IPS DF 4.7 (cell line): Measurements from ENCODE around the gene ERGIC3.

ENCODE experiments used
- DNase-seq: peaks from one replicate; pipeline ENCODE4 v3.0.0-alpha.2; 2013; ENCODE audit warnings: low spot score; ENCODE audit errors: extremely low read depth

ERGIC3 gene

DNA sequence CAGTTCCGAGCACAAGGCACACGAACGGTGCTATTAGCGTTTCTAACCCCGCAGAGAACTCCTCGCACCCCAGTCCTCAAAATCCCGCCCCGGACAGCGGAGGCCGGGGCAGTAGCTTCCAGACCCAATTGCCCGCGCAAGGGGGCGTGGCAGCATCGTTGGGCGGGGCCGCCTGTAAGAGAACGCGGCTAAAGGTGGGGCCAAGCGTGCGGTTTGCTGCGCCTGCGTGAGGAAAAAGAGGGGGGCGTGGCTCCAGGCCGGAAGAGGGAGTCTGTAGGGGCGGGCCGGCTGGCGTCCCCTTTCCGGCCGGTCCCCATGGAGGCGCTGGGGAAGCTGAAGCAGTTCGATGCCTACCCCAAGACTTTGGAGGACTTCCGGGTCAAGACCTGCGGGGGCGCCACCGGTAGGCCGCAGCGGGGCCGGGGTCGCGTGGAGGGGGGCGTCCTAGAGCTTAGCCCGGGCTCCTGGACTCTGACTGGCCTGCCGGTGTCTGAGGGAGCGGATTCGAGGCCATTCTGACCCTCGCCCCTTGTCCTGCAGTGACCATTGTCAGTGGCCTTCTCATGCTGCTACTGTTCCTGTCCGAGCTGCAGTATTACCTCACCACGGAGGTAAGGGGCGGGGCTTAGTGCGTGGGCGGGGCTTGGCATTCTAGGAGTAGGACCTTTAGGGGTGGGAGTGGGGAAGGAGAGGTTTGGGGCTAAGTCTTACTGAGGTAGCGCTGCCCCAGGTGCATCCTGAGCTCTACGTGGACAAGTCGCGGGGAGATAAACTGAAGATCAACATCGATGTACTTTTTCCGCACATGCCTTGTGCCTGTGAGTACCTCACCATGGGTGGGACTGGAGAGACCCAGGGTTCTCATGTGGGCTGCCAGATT lies at the start of gene ERGIC3:
TSS of gene ERGIC3 (plus strand) at position 296 of the 880 bp plus-strand sequence. CDS start at position 316, 20 bp downstream.
- no peak for DNase-seq

DNA sequence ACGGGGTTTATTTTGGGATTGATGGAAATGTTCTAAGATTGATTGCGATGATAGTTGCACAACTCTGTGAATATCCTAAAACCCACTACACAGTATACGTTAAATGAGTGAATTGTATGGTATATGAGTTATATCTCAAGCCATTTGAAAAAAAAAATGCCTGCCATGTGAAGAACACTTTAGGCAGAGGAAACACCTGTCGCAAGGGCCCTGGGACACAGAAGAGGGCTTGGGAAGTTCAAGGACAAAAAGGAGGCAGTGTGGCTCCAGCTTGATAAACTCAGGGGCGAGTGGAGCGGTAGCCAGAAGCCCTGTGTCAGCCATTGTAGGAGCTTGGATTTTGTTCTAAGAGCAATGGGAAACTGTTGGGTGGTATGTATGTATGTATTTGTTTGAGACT lies 49.5 kb upstream of the ERGIC3 start:
- DNase-seq, result no peak

DNA sequence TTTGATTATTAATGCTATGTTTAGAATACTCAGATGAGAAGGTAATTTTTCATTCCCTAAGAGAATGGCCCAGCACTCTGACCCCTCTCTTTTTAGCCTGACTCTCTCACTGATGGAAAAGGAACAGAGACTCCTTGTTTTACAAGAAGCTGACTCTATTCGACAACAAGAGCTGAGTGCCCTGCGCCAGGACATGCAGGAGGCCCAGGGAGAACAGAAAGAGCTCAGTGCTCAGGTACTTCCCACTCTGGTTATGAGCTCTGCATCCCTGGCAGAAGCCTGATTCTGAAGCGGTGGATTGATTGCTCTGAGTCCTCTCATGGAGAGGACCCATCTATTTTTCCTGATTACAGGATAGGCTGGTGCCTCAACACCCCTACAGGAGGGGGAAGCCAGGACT lies 45.4 kb upstream of the ERGIC3 start:
- no peak for DNase-seq

DNA sequence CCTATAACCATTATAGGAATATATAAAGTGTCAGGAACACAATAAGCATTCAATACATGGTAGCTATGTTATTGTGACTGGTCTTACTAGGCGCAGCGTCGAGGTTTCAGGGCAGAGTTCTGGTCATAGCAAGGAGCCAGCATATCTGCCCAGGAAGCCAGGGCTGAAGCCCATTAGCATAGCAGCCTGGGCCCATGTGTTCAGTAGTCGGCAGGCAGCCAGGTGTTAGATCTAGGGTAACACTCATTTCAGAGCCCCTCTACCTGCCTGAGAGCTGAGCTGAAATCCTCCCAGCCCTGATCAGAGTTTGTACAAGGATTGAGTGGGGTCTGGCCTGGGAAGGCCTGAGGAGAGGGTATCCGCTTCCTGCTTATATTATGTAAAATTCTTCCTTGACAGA lies 44.6 kb upstream of the ERGIC3 start:
- DNase-seq, result no peak

DNA sequence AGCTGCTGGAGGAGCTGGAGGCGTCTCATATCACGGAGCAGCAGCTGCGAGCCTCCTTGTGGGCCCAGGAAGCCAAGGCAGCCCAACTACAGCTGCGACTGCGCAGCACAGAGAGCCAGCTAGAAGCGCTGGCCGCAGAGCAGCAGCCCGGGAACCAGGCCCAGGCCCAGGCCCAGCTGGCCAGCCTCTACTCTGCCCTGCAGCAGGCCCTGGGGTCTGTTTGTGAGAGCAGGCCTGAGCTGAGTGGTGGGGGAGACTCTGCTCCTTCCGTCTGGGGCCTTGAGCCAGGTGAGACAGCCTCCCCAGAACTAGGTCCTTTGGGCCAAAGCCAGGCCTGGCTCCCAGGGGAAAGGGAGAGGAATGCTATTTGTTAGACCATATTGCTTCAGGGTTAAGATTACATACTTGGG lies 44.1 kb upstream of the ERGIC3 start:
- DNase-seq, result no peak

DNA sequence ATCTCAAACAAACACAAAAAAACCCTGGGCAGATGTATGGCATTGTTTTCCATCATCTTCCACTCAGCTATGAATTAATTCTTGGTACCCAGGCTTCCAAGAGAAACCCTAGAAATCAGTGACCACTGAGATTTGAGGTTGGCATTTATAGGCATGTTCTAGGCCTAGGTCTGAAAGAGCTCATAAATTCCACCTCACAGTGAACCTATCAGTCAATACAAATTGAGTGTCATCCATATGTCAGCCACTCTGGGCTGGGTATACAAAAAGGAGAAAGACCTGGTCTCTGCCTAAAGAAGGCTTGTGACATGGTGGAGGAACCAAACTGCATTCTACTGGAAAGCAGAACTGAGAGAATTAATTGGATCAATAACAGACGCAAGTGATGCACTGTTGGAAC lies 42.6 kb upstream of the ERGIC3 start:
- no peak for DNase-seq

DNA sequence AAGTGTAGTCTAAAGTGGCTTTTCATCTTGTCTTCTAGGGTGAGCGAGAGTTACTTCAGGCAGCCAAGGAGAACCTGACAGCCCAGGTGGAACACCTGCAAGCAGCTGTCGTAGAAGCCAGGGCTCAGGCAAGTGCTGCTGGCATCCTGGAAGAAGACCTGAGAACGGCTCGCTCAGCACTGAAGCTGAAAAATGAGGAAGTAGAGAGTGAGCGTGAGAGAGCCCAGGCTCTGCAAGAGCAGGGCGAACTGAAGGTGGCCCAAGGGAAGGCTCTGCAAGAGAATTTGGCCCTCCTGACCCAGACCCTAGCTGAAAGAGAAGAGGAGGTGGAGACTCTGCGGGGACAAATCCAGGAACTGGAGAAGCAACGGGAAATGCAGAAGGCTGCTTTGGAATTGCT lies 39.5 kb upstream of the ERGIC3 start:
- no peak for DNase-seq

DNA sequence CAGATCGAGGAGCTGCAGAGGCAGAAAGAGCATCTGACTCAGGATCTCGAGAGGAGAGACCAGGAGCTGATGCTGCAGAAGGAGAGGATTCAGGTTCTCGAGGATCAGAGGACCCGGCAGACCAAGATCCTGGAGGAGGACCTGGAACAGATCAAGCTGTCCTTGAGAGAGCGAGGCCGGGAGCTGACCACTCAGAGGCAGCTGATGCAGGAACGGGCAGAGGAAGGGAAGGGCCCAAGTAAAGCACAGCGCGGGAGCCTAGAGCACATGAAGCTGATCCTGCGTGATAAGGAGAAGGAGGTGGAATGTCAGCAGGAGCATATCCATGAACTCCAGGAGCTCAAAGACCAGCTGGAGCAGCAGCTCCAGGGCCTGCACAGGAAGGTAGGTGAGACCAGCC lies 38.6 kb upstream of the ERGIC3 start:
- DNase-seq, result no peak

DNA sequence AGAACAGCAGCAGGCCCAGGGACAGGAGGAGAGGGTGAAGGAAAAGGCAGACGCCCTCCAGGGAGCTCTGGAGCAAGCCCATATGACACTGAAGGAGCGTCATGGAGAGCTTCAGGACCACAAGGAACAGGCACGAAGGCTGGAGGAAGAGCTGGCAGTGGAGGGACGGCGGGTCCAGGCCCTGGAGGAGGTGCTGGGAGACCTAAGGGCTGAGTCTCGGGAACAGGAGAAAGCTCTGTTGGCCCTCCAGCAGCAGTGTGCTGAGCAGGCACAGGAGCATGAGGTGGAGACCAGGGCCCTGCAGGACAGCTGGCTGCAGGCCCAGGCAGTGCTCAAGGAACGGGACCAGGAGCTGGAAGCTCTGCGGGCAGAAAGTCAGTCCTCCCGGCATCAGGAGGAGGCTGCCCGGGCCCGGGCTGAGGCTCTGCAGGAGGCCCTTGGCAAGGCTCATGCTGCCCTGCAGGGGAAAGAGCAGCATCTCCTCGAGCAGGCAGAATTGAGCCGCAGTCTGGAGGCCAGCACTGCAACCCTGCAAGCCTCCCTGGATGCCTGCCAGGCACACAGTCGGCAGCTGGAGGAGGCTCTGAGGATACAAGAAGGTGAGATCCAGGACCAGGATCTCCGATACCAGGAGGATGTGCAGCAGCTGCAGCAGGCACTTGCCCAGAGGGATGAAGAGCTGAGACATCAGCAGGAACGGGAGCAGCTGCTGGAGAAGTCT lies 37.9 kb upstream of the ERGIC3 start:
- no peak for DNase-seq

DNA sequence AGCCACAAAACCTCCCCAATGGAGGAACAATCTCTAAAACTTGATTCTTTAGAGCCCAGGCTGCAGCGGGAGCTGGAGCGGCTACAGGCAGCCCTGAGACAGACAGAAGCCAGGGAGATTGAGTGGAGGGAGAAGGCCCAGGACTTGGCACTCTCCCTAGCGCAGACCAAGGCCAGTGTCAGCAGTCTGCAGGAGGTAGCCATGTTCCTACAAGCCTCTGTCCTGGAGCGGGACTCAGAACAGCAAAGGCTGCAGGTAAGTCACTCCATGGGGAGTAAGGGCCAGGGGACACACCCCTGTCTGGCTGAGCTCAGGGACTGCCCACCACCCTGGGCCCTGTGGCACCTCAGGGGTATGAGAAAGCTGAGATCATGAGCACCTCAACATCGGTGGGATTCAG lies 37.1 kb upstream of the ERGIC3 start:
- no peak for DNase-seq

DNA sequence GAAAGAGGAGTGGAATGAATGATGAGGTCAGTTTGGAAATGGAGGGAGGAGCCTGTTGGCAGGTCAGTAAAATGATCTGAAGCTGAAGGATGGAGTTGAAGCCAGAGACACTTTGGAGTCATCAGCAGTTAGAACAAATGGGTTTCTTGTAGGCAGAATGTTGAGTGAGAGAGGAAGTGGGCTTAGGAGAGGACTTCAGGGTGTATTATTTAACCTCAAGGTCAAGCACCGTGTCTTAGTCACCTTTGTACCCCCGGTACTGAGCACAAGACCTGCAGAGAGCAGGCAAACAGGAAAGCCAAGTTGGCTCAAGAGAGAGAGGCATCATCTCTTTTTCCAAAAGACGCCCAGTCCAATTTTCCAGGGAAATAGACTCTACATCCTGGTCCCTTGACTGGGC lies 35.7 kb upstream of the ERGIC3 start:
- DNase-seq, result no peak

DNA sequence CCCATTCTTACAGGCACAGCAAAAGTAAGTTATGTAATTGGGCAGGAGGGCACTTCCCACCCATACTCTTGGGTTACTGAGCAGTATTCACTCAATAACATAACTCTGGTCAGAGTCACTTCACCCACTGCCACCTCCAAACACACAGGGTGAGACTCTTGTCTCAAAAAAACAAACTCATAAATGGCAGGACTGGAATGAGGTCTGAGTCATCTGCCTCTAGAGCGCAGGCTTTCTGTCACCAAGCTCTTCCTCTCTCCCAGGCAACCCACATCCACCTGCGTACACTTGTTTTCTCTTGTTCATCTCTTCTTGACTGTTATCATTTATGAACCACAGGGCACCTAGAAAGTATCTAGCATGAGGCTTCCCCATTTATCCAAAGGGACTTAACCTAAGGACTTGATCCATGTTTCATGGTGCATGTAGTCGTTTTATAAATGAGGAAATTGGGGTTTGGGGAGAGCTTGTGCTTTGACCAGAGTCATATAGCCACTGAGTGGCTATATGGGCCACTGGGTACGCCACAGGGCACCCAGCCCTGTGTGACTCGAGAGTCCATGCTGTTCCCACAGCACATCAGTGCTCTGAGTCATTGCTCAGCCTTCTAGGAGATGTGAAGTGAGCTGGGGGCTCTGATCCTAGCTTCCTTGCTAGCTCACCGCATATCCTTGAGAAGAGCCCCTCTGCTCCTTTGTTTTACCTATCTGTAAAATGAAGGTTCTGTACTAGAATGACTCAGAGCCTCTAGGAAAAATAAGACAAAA lies 34.8 kb upstream of the ERGIC3 start:
- no peak for DNase-seq

DNA sequence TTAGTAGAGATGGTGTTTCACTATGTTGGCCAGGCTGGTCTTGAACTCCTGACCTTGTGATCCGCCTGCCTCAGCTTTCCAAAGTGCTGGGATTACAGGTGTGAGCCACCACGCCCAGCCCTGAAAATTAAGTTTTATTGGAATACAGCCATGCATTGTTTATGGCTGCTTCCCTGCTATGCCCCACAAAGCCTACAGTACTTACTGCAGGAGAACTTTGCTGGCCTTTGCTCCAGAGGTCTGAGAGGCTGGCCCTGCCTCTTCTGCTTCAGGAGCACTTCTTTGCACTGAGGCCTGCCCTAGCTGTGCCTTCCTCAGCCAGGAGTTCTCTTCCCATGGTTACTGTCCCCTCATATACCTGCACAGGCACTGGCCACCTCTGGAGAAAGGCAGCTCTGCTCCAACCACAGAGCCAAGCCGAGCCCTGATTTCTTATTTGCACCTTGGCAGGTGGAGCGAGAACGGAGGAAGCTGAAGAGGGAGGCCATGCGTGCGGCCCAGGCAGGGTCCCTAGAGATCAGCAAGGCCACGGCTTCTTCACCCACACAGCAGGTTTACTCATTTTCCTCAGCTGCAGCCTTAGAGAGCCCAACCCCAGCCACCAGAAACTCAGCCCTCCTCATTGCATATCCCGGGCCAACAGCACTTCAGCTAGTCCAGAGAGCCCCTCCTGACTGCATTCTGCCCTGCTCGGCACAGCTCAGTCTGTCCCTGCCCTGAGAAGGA lies 33.2 kb upstream of the ERGIC3 start:
- DNase-seq, result no peak

DNA sequence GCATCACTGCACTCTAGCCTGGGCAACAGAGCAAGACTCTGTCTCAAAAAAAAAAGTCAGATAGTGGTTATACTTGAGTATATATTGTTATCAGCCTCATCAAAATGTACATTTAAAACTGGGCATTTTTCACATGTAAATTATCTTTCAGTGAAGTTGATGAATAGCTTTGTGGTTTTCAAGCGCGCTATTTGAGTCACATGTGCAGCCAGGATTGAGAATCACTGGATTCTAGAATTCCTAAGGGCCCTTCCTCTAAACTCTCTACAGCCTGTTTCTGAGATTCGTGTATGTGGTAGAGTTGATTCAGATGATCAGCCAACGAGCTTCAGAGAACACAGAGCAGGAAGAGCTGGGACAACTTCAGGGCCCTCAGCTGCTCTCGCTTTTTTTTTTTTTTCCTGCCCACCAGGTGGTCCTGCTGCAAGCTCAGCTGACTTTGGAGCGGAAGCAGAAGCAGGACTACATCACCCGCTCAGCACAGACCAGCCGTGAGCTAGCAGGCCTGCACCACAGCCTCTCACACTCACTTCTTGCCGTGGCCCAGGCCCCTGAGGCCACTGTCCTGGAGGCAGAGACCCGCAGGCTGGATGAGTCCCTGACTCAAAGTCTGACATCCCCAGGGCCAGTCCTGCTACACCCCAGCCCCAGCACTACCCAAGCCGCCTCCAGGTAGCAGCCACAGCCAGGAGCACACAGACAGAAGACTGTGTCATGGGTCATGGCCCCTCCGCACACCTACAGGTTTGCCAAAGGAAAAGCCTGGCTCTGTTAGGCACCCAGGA lies 30.7 kb upstream of the ERGIC3 start:
- no peak for DNase-seq

DNA sequence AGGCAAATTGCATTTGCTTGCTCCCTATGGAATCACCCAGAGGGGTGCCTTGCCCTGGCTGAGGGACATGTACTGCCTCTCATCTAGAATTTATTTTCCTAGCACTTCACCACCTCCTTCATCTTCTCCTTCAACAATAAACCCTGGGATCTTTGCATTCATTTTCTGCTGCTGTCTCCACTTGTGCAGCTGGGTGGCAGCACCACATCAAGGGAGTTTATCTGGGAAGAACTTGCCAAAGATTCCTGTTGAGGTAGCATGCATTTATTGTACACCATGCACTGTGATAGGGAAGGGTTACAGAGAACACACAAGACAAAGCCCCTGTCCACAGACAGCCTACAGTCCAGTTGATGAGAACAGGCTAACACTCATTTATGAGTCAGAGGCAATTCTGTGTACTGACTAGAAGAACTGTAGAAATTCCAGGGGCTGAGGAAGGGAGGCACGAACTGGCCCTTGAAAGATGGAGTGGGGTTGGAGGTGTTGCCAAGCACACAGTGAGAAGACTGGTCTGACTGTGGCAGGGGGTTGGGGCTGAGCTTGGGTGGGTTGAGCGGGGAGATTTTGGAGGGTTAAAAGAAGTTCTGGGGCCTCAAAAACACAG lies 30.0 kb upstream of the ERGIC3 start:
- no peak for DNase-seq

DNA sequence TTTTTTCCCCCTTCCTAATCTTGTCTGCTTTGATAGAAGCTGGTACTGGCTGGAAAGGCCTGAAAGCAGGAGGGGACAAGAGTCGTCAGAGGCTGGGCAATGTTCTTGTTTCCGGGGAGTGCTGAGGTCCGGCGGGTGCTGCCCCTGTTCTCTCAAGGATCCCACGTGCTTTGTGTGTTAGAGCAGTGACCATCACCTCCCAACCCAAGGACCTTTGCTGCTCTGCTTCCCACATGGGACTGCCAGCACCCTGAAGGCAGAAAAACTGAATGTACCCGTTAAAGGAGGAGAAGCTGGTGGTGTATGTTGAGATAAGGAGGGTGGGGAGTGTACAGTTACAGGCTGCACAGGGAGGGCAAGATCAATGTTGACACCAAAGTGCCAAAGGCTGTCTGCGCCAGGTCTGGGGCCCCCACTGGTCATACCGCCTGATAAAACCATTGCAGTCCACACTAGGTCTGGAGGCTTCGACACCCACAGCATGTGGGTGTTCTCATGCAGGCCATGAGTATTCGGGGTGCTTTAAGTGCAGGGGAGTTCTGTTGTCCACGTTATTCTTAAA lies 27.4 kb upstream of the ERGIC3 start:
- DNase-seq, result no peak

DNA sequence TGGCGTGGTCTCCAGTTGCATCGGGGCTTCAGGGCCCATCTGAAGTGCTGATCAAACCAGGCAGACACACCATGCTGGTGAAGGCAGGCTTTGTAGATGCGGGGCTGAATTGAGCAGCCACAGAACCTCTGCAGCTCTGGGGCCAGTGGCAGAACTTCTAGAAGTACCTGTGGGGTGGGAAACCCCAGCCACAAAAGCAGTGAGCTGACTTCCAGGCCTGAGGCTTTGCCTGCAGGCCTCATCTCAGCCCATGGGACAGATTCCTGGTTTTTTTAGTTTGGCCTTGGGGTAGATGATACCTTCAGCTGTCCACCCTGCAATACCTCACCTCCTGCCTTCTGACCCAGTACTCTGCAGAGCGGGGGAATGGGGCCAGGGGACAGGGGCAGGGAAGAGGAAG lies 26.5 kb upstream of the ERGIC3 start:
- no peak for DNase-seq

DNA sequence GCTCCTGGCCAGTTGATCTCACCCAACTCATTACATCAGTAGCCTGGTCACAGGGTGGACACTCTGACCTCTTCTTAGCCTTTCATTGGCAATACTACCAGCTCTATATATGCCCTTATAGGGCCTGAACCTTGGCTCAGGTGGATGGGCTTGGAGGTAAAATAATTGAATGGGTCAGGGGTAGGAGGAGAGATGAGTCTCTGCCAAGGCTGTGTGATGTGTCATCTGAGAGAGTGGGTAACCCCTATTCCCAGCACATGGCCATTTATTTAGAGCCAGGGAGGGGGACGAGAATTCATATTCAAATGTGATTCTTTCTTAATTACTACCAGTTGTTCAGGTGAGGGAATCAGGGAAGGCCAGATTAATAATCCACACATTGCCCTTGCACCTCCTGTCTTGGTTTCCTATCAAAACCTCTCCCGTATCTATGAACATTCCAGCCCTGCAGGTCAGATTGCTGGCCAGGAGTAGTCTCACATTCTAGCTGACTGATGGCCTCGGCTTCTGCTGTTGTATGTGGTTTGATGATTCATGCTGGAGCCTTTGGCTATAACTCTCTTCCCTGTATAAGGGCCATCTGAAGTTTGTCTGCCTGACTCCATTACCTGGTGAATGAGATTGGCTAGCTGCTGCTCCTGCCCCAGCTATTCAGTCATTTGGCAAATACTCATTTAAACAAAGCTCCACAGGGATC lies 25.8 kb upstream of the ERGIC3 start:
- DNase-seq, result no peak

DNA sequence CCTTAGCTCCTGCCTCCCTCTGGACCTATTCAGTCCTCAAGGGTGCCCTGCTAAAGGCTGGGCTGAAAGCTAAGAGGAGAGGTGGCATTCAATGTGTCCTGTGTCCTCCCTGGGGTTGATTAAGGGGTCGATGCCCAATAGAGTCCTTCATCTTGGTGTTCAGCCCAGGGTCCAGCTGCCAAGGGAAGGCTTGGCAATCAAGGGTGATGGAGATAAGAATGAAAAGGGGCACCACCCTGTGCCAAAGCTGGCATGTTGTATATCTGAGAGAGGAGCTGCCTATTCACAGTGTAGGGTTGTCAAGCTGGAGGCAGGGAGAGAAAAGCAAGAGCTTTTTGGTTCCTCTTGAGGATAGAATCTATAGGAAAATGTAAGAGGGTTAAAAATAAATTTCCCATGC lies 24.8 kb upstream of the ERGIC3 start:
- DNase-seq, result no peak
